Measurements from ENCODE around the gene FMNL3. TPM values are rescaled to one million over a fixed set of nuclear protein-coding genes. Genes with fewer than 3 reads are reported as not detected.

FMNL3 gene
- total and polyA plus RNA-seq, 2 of the 13 experiments (the other 11 are each of a cell fraction or from before 2014, with no cell fraction given) = 0.44 to 1.1 TPM

- Histone ChIP-seq H3K9ac (ENCODE audit: insufficient read depth, low read depth, low read length) (no peak overlapping the region), H3K27me3 (ENCODE audit: control insufficient read depth in 1 of 2, insufficient read depth in 2 of 2, low read length in 2 of 2) (peaks cover 0 to 4% of the 10 kb centered on the region in 2 experiments; a peak in 2 of 5 replicates), H3K9me3 (ENCODE audit: low read length) (no peaks in the 10 kb centered on the region), H3K36me3 (replicated peaks in 1 of 2; ENCODE audit: control insufficient read depth in 1 of 2, insufficient read depth in 2 of 2, low read length in 2 of 2) (no peaks in the 10 kb centered on the region), H3K79me2 (ENCODE audit: insufficient read depth, low read length) (no peaks in the 10 kb centered on the region), H3K4me2 (ENCODE audit: low read depth, low read length) (no peak overlapping the region), H4K20me1 (ENCODE audit: insufficient read depth, low read length) (no peaks in the 10 kb centered on the region), H3K4me3 (replicated peaks in 1 of 3; ENCODE audit: insufficient read depth in 1 of 3, low read depth in 2 of 3, low read length in 3 of 3) (no peak overlapping the region), H3K27ac (ENCODE audit: extremely low read length, insufficient read depth, low read length) (no peak overlapping the region), H3K4me1 (ENCODE audit: insufficient read depth, low read length) (peaks cover 11% of the 10 kb centered on the region), H2AFZ (ENCODE audit: low read length) (no peak overlapping the region)
- ChIA-PET CTCF (ENCODE audit: low intra/inter-chr PET ratio, low total read pairs) (no interaction called here), POLR2A (no interaction called here)
- no peak for TF ChIP-seq MAFF (IDR thresholded peaks at IDR 0.05; ENCODE audit: low read depth, low read length)
- TF ChIP-seq HOXA3 (CRISPR knock-in tag; IDR thresholded peaks at IDR 0.05) = no peak
- TF ChIP-seq AGO2 (optimal IDR thresholded peaks at IDR 0.05; ENCODE audit: low read depth, low read length) = no peak
- no peak for TF ChIP-seq ZFAT (CRISPR knock-in tag; conservative IDR thresholded peaks at IDR 0.05)
- TF ChIP-seq PPARG (CRISPR knock-in tag; conservative IDR thresholded peaks at IDR 0.05) = no peak
- no peak for TF ChIP-seq KDM4B (CRISPR knock-in tag; IDR thresholded peaks at IDR 0.05)
- TF ChIP-seq HNRNPL (IDR thresholded peaks at IDR 0.05; ENCODE audit: low read depth, low read length) = no peak
- no peak for TF ChIP-seq SNAI1 (CRISPR knock-in tag; IDR thresholded peaks at IDR 0.05; ENCODE audit: borderline replicate concordance)
- no peak for TF ChIP-seq HINFP (CRISPR knock-in tag; IDR thresholded peaks at IDR 0.05; ENCODE audit: low read depth)
- no peak for TF ChIP-seq NONO (IDR thresholded peaks at IDR 0.05)
- TF ChIP-seq NONO (CRISPR knock-in tag; conservative IDR thresholded peaks at IDR 0.05) = no peak
- BruUV-seq (replicated peaks) = no TSS peak
- FAIRE-seq (no peak), ATAC-seq (no peak), DNase-seq (ENCODE audit: low spot score) (no peak)
- in situ Hi-C loops (cut with HindIII; ENCODE audit: extremely low pct_ligation_motif_present, low pct_unique_long_range_greater_than_20kb) = no loop called here
- WGBS (ENCODE audit: low lambda C conversion rate) = 61% methylated on average over 12 of the region's 13 CpGs
- intact Hi-C loops (cut with micrococcal nuclease; ENCODE audit: unreplicated experiment) = no loop called here
Observed at GRCh38 chr12:49658276-49658675, 48.9 kb downstream of the FMNL3 start.
